GM23338 (cell line): ENCODE measurements around the gene SEMA7A. TPM values are rescaled to one million over a fixed set of nuclear protein-coding genes. Genes with fewer than 3 reads are reported as not detected.

Source experiments
- ATAC-seq: fragments of 200-7000 bp; cut with Tn5 transposase; 3 replicates; pipeline ENCODE4 v1.9.1; 2020
- DNase-seq: peaks from one replicate; pipeline ENCODE4 v3.0.0-alpha.2; 2015; ENCODE audit warnings: low spot score
- H2AFZ ChIP-seq: fragments of 200-600 bp; sonication (generic); 2 replicates; pipeline ENCODE4 v1.8.0; 2016; ENCODE audit warnings: antibody characterized with exemption, mild to moderate bottlenecking, moderate library complexity
- H3F3A ChIP-seq: fragments of 200-600 bp; sonication (generic); replicated peaks from 2 replicates; pipeline ENCODE4 v1.8.0; 2017; ENCODE audit warnings: antibody characterized with exemption, mixed run types, low read depth
- H3K27ac ChIP-seq: fragments of 200-600 bp; sonication (generic); 2 replicates; pipeline ENCODE4 v1.6.1; 2016; ENCODE audit warnings: low read depth
- H3K27me3 ChIP-seq: fragments of 200-600 bp; sonication (generic); 2 replicates; pipeline ENCODE4 v1.8.0; 2016; ENCODE audit warnings: mild to moderate bottlenecking, mixed run types, moderate library complexity; ENCODE audit not compliant: insufficient read depth
- H3K36me3 ChIP-seq: fragments of 200-600 bp; sonication (generic); 2 replicates; pipeline ENCODE4 v1.8.0; 2016; ENCODE audit warnings: mild to moderate bottlenecking; ENCODE audit not compliant: insufficient read depth
- H3K4me1 ChIP-seq: fragments of 200-600 bp; sonication (generic); 2 replicates; pipeline ENCODE4 v1.8.0; 2016; ENCODE audit warnings: mild to moderate bottlenecking, moderate library complexity; ENCODE audit not compliant: insufficient read depth
- H3K4me2 ChIP-seq: fragments of 200-600 bp; sonication (generic); 2 replicates; pipeline ENCODE4 v1.7.1; 2017; ENCODE audit warnings: mixed run types
- H3K4me3 ChIP-seq: fragments of 200-600 bp; sonication (generic); 2 replicates; pipeline ENCODE4 v1.6.1; 2016; ENCODE audit warnings: mixed run types
- H3K79me2 ChIP-seq: fragments of 200-600 bp; sonication (generic); replicated peaks from 2 replicates; pipeline ENCODE4 v1.8.0; 2017; ENCODE audit warnings: mild to moderate bottlenecking; ENCODE audit not compliant: insufficient read depth
- H3K9me2 ChIP-seq: fragments of 200-600 bp; sonication (generic); 2 replicates; pipeline ENCODE4 v1.8.0; 2017; ENCODE audit not compliant: insufficient read depth
- H4K20me1 ChIP-seq: fragments of 200-600 bp; sonication (generic); replicated peaks from 2 replicates; pipeline ENCODE4 v1.8.0; 2017; ENCODE audit warnings: mild to moderate bottlenecking; ENCODE audit not compliant: insufficient read depth
- H3K27ac Mint-ChIP-seq: 2 replicates; pipeline ENCODE4 v1.8.0; 2020; ENCODE audit warnings: inconsistent platforms, mild to moderate bottlenecking, moderate library complexity, mixed read lengths
- H3K27me3 Mint-ChIP-seq: 3 replicates; pipeline ENCODE4 v1.8.0; 2022; ENCODE audit warnings: low read depth, mild to moderate bottlenecking, moderate library complexity, mixed read lengths, inconsistent platforms; ENCODE audit not compliant: insufficient read depth, poor library complexity
- H3K36me3 Mint-ChIP-seq: 3 replicates; pipeline ENCODE4 v1.8.0; 2021; ENCODE audit warnings: low read depth, mild to moderate bottlenecking, inconsistent platforms, moderate library complexity, mixed read lengths
- H3K4me1 Mint-ChIP-seq: 3 replicates; pipeline ENCODE4 v1.8.0; 2020; ENCODE audit warnings: mild to moderate bottlenecking, inconsistent platforms, mixed read lengths
- H3K4me3 Mint-ChIP-seq: 3 replicates; pipeline ENCODE4 v1.8.0; 2021; ENCODE audit warnings: moderate library complexity, mild to moderate bottlenecking, inconsistent platforms, mixed read lengths
- H3K9me3 Mint-ChIP-seq: 3 replicates; pipeline ENCODE4 v1.8.0; 2020; ENCODE audit warnings: moderate library complexity, mild to moderate bottlenecking, inconsistent platforms, mixed read lengths
- CREB1 ChIP-seq: fragments of 250-450 bp; sonication (Bioruptor Pico); IDR thresholded peaks from 2 replicates; pipeline ENCODE4 v1.5.0; 2020; ENCODE audit warnings: low read depth, mild to moderate bottlenecking, moderate library complexity
- CTCF ChIP-seq, 2 experiments: fragments of 200-600 bp in 1 of 2; sonication (generic) in 1 of 2; conservative IDR thresholded peaks; 2 replicates each; pipeline versions ENCODE4 v1.5.1 to v1.6.1; 2016 to 2017; ENCODE audit warnings: antibody characterized with exemption in 2 of 2, low read depth in 2 of 2, mild to moderate bottlenecking in 2 of 2, moderate library complexity in 1 of 2
- ETS1 ChIP-seq: IDR thresholded peaks from 2 replicates; pipeline ENCODE4 v1.6.1; 2016; ENCODE audit warnings: antibody characterized with exemption
- EZH2 ChIP-seq: fragments of 200-600 bp; sonication (generic); IDR thresholded peaks from one replicate; pipeline ENCODE4 v1.8.0; 2017; ENCODE audit warnings: antibody characterized with exemption, mild to moderate bottlenecking, low read depth; ENCODE audit not compliant: unreplicated experiment
- EZH2phosphoT487 ChIP-seq: fragments of 200-600 bp; sonication (generic); IDR thresholded peaks from one replicate; pipeline ENCODE4 v1.8.1; 2018; ENCODE audit warnings: antibody characterized with exemption; ENCODE audit not compliant: unreplicated experiment
- NANOG ChIP-seq: IDR thresholded peaks from 2 replicates; pipeline ENCODE4 v1.6.1; 2016; ENCODE audit warnings: antibody characterized with exemption, borderline replicate concordance
- POLR2AphosphoS5 ChIP-seq: IDR thresholded peaks from 2 replicates; pipeline ENCODE4 v1.6.1; 2016; ENCODE audit warnings: antibody characterized with exemption, low read depth
- REST ChIP-seq: IDR thresholded peaks from one replicate; pipeline ENCODE4 v1.6.1; 2018; ENCODE audit warnings: antibody characterized with exemption; ENCODE audit not compliant: unreplicated experiment
- STAT1 ChIP-seq: IDR thresholded peaks from one replicate; pipeline ENCODE4 v1.6.1; 2016; ENCODE audit warnings: antibody characterized with exemption; ENCODE audit not compliant: unreplicated experiment
- polyA plus RNA-seq: library from polyadenylated mRNA; unstranded; fragments of >200 nt; fragmentation: Nextera tagmentation; extraction: Ambion mirVana; gene quantifications from 2 replicates; pipeline ENCODE4 v1.2.1, GENCODE V29; 2016
- total RNA-seq: library from RNA; depleted of rRNA; stranded (reverse); fragments of >200 nt; shearing (Covaris generic); gene quantifications from 2 replicates; pipeline ENCODE4 v1.2.3, GENCODE V29; 2014

SEMA7A gene
- total and polyA plus RNA-seq, 2 experiments from 2014 or later = 2.0 to 14.1 TPM

DNA sequence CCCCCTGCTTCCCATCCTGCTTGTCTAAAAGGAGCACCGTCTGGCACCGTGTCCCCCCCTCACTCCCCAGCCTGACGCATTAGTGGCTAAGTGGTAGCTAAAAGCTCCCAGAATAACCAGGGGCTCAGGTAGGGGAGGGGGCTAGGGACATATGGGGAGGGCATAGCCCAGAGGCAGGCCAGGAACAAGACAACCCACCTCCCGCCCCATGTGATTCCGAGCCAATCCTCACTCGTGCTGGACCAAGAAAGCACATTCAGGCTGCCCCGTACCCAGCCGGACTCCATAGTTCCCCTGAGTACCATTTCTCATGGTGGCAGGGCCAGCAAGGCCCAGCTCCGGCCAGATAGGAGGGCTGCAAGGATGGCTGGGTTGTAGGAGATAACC, 11.5 kb downstream of the SEMA7A start (continued):
- TF ChIP-seq REST (no peak), POLR2AphosphoS5 (no peak)

- DNase-seq = no peak
- peaks cover 21% of the 10 kb centered on the region for H3K79me2 ChIP-seq
- peaks cover 28% of the 10 kb centered on the region for H3K4me1 ChIP-seq
- no peaks in the 10 kb centered on the region; the same call in none of the 2 replicates for H4K20me1 ChIP-seq
- no peak overlapping the region for H2AFZ ChIP-seq
- peak; percentile 13 for ATAC-seq
- Mint-ChIP-seq H3K27ac (peak overlapping the region; percentile 80; the same call in 1 of the 2 replicates), H3K27me3 (peaks cover 11% of the 10 kb centered on the region), H3K4me3 (no peak overlapping the region; the same call in 2 of the 3 replicates), H3K36me3 (peaks cover under 1% of the 10 kb centered on the region; the same call in 2 of the 3 replicates), H3K9me3 (no peaks in the 10 kb centered on the region), H3K4me1 (peaks cover 40% of the 10 kb centered on the region)
- H3K4me3 ChIP-seq = no peak overlapping the region
- H3K36me3 ChIP-seq = no peaks in the 10 kb centered on the region
- no peaks in the 10 kb centered on the region for H3K27me3 ChIP-seq
- H3K4me2 ChIP-seq = no peak overlapping the region
- H3K9me2 ChIP-seq = no peaks in the 10 kb centered on the region
- no peak overlapping the region for H3K27ac ChIP-seq
- H3F3A ChIP-seq = no peaks in the 10 kb centered on the region
- TF ChIP-seq EZH2 (no peak), EZH2phosphoT487 (no peak), CTCF (conservative IDR thresholded peaks at IDR 0.05; ENCODE audit: low read depth in 2 of 2) (no peak), NANOG (no peak), STAT1 (no peak), CREB1 (CRISPR knock-in tag) (no peak), REST (no peak), ETS1 (no peak)
Measured at GRCh38 chr15:74421302-74422245, 12.2 kb downstream of the SEMA7A start.
